H7 (cell line): ENCODE data around the gene ZBTB11. TPM values are rescaled to one million over a fixed set of nuclear protein-coding genes. Genes with fewer than 3 reads are reported as not detected.

Source experiments
- total RNA-seq: library from RNA; depleted of rRNA; stranded (reverse); fragments of >200 nt; shearing (Covaris generic); gene quantifications from 2 replicates; pipeline ENCODE4 v1.2.3, GENCODE V29; 2014; rRNA removed

The ZBTB11 gene
- total RNA-seq, 1 experiment from 2014 or later = 15.3 TPM

Other genes starting within 250 kb of the ZBTB11 start
- gene SENP7, start 163.9 kb downstream of the ZBTB11 start, total RNA-seq = 11.6 and 21.5 TPM in 2 replicates
- 47.3 and 52.0 TPM in 2 replicates for gene TRMT10C, start 115.3 kb downstream of the ZBTB11 start, total RNA-seq
- 68.2 and 92.0 TPM in 2 replicates for gene PCNP, start 103.0 kb downstream of the ZBTB11 start, total RNA-seq
- 1,928 and 2,088 TPM in 2 replicates for gene RPL24, start 9.6 kb upstream of the ZBTB11 start, total RNA-seq
- 9.2 and 13.0 TPM in 2 replicates for gene CEP97, start 47.5 kb upstream of the ZBTB11 start, total RNA-seq
- 5.6 and 5.7 TPM in 2 replicates for gene NXPE3, start 102.1 kb upstream of the ZBTB11 start, total RNA-seq
- 3.2 and 3.5 TPM in 2 replicates for gene NFKBIZ, start 172.4 kb upstream of the ZBTB11 start, total RNA-seq